ENCODE measurements around the gene HLA-E.
"Not testable (repeated sequence)": the region's sequence is repeated elsewhere in the genome, so short reads cannot be mapped to it uniquely, and the experiment has no call there.

The HLA-E gene

DNA sequence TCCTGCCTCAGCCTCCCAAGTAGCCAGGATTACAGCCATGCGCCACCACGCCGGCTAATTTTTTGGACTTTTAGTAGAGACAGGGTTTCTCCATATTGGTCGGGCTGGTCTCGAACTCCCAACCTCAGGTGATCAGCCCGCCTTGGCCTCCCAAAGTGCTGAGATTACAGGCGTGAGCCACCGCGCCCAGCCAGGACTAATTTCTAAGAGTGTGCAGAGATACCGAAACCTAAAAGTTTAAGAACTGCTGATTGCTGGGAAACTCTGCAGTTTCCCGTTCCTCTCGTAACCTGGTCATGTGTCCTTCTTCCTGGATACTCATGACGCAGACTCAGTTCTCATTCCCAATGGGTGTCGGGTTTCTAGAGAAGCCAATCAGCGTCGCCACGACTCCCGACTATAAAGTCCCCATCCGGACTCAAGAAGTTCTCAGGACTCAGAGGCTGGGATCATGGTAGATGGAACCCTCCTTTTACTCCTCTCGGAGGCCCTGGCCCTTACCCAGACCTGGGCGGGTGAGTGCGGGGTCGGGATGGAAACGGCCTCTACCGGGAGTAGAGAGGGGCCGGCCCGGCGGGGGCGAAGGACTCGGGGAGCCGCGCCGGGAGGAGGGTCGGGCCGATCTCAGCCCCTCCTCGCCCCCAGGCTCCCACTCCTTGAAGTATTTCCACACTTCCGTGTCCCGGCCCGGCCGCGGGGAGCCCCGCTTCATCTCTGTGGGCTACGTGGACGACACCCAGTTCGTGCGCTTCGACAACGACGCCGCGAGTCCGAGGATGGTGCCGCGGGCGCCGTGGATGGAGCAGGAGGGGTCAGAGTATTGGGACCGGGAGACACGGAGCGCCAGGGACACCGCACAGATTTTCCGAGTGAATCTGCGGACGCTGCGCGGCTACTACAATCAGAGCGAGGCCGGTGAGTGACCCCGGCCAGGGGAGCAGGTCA lies at the start of gene HLA-E:
Gene HLA-E, plus strand, starts transcription at position 429 of the 945 bp plus-strand sequence. Its CDS starts 23 bp downstream, at position 452.
- DNase-seq (ENCODE audit: low read depth): peak; percentile 100

- no peak for DNase-seq (ENCODE audit: low read depth)
Measured at GRCh38 chr6:30441171-30441570, 48.1 kb upstream of the HLA-E start.

DNA sequence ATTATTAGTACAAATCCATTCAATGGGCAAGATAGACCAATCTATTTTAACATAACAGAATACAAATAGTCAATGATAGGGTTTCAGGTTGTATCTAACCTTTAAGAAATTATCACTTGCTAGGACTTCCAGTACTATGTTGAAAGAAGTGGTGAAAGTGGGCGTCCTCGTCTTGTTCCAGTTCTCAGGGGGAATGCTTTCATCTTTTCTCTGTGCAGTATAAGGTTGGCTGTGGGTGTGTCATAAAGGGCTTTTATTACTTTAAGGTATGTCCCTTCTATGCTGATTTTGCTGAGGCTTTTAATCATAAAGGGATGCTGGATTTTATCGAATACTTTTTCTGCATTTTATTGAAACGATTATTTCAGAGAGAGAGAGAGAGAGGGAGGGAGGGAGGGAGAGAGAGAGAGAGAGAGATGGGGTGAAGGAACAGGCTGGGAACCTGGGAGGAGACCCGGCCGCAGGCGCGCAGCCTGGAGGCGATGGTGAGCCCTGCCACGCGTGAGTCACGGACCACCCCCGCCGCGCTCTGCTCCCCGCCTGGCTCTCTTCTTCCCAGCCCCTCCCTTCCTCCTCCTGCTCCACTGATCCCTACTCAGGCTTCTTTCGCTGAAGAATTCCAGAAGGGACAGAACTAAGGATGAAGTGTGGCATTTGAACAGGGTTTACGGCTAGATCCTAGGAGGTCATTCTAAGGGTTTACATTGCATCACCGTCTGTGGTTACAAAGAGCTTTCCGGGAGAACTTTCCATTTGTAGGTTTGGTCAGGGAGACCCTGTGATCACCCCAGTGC lies 45.5 kb upstream of the HLA-E start:
- peak; percentile 20 for DNase-seq (ENCODE audit: low read depth)

DNA sequence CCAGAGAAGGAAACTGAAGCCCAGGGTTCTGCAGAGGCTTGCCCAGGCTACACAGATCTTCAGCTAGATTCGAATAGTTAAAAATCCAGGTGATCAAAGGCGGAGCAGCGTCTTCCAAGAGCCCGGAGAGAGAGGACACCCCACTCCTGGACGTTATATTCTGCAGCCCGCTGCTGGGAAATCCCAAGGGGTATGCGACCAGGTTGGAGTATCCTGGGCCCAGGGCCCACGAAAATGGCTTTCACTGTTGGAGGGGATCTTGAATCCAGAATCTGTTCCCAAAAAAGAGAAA lies 44.9 kb upstream of the HLA-E start:
- no peak for DNase-seq (ENCODE audit: low read depth)

DNA sequence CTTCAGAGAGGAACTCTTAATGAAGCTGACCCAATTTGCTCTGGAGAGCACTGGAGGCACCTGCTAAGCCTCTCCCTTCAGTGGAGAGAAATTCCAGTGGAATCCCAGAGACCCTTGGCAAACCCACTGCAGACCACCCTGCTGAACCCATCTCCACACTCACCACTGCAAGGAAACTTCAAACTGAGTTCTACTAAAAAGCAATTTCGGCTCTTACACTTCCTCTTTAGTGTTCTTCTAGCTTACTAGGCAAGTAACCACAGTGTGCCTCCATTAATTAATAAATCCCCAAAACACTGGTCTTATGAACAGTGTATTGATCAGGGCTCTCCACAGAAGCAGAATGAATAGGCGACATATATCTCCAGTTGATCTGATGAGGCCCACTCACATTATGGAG lies 43.0 kb upstream of the HLA-E start:
- no peak for DNase-seq (ENCODE audit: low read depth)

- no peak for DNase-seq (ENCODE audit: low read depth)
Measured at GRCh38 chr6:30447237-30447636, 42.1 kb upstream of the HLA-E start.

DNA sequence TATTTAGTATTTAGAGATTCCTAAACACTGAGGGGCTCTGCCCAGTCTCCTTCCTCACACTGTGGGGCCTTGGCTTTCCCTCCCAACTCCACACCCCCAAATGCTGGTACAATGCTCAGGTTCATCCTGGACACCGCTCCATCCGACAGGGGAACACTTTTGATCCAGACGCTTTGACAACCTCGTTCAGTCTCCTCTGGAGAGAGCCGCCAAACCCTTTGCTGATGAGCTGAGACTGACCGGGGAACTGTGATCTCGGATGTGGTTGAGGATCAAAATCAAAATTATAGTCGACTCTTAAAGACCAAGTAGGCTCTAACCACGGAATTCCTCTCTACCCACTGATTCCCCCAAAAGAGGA lies 38.8 kb upstream of the HLA-E start:
- no peak for DNase-seq (ENCODE audit: low read depth)

DNA sequence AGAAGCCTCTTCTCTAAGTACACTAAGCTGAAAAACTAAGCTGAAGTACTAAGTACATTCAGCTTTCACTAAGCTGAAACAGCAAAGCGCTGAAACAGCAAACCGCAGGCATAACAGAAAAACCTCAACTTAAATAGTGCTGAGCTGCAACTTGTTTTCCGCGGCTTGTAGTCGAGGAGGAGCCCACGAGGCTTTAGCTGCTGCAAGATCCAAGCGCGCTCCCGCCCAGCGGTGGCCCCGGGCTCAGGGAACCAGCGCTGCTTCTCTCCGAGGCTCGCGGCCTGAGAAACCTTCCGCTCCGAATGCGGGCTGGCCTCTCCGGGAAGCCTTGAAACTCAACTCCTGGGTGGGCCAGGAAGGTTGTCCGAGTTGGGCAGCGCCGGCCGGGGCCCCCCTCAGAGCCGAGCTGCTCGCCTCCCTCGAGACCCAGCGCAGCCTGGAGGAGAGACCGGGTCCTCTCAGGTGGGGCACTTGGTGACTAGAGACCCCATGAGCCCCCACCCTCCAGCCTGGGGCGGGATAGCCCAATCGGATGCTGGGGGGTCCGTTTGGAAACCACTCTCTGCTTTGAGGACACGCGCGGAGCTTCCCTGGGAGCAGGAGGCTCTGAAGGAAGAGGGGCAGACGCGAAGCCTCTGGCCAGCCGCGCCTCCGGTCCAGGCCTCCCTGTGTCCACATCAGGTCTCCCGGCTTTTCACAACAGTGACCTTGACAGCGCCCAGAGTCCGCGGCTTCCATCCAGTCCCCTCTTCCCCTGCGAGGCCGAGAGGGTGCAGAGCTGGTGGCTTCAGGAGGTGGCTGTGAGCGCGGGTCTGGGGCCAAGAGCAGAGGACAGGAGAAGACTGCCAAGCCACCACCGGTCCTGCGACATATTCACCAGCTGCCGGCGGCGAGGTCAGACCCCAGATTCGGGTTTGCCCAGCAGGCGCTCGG lies 38.1 kb upstream of the HLA-E start:
- DNase-seq (ENCODE audit: low read depth): peak; percentile 86

GRCh38 chr6:30452736-30453507 lies 36.4 kb upstream of the HLA-E start:
- DNase-seq (ENCODE audit: low read depth): no peak

DNA sequence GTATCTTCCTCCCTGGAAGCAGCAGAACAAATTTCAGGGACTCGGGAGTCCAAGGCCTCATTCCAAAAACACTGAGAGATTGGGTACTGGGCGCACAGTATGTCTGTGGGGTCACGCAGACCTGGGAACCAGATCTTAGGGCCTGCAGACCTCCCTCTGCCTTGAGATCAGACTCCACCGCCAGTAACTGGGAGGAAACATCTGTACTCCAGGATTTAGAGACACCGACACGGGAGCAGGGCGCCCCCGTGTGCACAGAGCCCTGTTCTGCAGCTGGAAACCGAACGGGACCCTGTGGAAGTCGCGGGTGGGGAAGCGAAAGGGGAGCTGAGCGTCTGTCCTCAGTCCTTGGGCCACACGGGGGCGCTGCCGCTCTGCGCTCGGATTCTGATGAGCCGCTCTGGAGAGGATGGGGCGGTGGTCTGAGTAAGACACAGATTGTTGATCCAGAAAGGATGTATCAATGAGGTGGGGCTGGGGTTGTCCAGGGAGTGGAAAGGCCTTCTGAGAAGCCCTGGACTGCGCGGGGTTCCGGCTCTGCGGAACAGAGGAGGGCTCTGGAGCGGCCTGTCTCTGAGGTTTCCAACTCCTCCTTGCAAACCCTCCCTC lies 35.7 kb upstream of the HLA-E start:
- peak; percentile 77 for DNase-seq (ENCODE audit: low read depth)

GRCh38 chr6:30459145-30459544 lies 30.2 kb upstream of the HLA-E start:
- no peak for DNase-seq (ENCODE audit: low read depth)

- no peak for DNase-seq (ENCODE audit: low read depth)
Measured at GRCh38 chr6:30461055-30461454, 28.3 kb upstream of the HLA-E start.

DNA sequence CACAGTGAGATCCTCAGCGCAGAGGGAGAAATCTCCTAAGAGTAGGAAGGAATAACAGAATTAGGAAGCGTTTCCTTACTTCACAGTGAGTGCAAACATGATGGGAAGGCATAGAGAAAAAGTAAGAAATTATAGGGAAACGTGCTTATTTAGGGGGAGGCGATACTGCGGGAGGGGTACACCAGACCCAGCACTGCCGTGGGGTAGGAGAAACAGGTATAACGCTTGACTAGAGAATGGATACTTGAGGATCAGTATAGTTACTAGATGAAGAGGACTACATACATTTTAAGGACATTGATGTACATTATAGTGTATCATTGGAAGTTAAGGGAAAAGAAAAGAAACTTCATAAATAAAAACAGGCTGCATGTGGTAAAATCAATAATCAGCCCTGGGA lies 26.8 kb upstream of the HLA-E start:
- DNase-seq (ENCODE audit: low read depth): no peak

DNA sequence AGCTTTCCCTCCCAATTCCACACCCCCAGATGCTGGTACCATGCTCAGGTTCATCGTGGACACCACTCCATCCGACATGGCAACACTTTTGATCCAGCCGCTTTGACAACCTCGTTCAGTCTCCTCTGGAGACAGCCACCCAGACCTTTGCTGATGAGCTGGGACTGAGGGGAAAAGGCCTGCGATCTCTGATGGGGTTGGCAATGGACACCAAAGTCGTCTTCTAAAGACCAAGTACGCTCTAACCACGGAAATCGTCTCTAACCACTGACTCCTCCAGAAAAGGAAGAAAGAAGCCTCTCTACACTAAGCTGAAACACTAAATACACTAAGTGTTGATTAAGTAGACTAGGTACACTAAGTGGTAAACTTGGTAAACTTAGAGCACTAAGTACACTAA lies 26.1 kb upstream of the HLA-E start:
- no peak for DNase-seq (ENCODE audit: low read depth)

GRCh38 chr6:30463651-30464618 lies 25.4 kb upstream of the HLA-E start:
- DNase-seq (ENCODE audit: low read depth): peak; percentile 53

GRCh38 chr6:30465595-30466306 lies 23.6 kb upstream of the HLA-E start:
- no peak for DNase-seq (ENCODE audit: low read depth)

- peak; percentile 56 for DNase-seq (ENCODE audit: low read depth)
Measured at GRCh38 chr6:30470968-30471367, 18.3 kb upstream of the HLA-E start.

DNA sequence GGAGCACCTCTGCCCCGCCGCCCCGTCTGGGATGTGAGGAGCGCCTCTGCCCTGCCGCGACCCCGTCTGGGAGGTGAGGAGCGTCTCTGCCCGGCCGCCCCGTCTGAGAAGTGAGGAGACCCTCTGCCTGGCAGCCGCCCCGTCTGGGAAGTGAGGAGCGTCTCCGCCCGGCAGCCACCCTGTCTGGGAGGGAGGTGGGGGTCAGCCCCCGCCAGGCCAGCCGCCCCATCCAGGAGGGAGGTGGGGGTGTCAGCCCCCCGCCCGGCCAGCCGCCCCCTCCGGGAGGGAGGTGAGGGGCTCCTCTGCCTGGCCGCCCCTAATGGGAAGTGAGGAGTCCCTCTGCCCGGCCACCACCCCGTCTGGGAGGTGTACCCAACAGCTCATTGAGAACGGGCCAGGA lies 14.2 kb upstream of the HLA-E start:
- not testable (repeated sequence) for DNase-seq (ENCODE audit: low read depth)

DNA sequence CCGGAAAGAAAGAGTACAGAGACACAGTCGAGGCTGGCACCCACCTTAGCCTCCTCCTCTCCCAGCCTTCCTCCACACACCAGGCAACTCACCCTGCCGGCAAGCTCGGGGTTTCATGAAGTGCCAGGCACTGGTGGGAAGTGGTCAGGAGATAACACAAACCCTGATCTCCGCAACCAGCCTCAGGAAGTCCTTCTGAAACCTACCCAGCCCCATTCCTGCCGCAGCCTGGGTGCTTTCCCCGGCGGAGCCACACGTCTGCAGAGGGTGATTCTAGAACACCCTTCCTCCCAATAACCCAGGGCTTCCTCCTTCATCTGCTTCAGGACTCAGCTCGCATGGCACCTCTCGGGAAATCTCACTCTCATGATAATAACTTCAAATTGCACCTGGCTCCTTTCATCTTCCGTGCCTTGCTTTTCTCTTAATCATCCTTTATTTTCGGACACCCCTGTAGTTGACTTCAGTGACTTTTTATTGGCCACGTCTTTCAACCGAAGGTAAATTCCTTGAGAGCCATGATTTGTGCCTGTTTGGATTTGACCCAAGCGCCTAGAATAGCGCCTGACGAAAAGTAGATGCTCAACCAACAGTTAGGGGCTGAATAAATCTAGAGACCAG lies 8.7 kb upstream of the HLA-E start:
- DNase-seq (ENCODE audit: low read depth): peak; percentile 25

Data from iris pigment epithelial cell (primary cell).